Caki2 (cell line): ENCODE results near the gene SEMA5A. TPM values are rescaled to one million over a fixed set of nuclear protein-coding genes. Genes with fewer than 3 reads are reported as not detected.

Experiments
- DNase-seq: peaks from one replicate; pipeline ENCODE4 v3.0.0-alpha.2; 2015; ENCODE audit warnings: low read depth
- in situ Hi-C: cut with HindIII; loops from 2 replicates; pipeline ENCODE4 v1.10.0; 2016; ENCODE audit warnings: low sequenced_read_pairs, low pct_unique_long_range_greater_than_20kb, mixed read lengths
- total RNA-seq: library from RNA; depleted of rRNA; stranded (reverse); fragments of >200 nt; shearing (Covaris generic); gene quantifications from 2 replicates; pipeline ENCODE4 v1.2.3, GENCODE V29; 2014; ENCODE audit warnings: low replicate concordance

The SEMA5A gene
- total RNA-seq, 1 experiment from 2014 or later, result 0.57 TPM

- DNase-seq, result no peak
- in situ Hi-C loops, result no loop called here
Measured at GRCh38 chr5:9166202-9167112, 379.4 kb downstream of the SEMA5A start.

- in situ Hi-C loops, result no loop called here
- DNase-seq, result no peak
Measured at GRCh38 chr5:9165546-9165945, 380.3 kb downstream of the SEMA5A start.

GRCh38 chr5:9160747-9161146 is 385.1 kb downstream of the SEMA5A start:
- in situ Hi-C loops, result no loop called here
- DNase-seq, result peak; percentile 6

- in situ Hi-C loops, result no loop called here
Measured at GRCh38 chr5:9157811-9158210, 388.1 kb downstream of the SEMA5A start.

GRCh38 chr5:9157020-9157419 is 388.9 kb downstream of the SEMA5A start:
- in situ Hi-C loops, result no loop called here

More at GRCh38 chr5:9157811-9158210, 388.1 kb downstream of the SEMA5A start:
- no peak for DNase-seq

GRCh38 chr5:9156282-9156681 is 389.6 kb downstream of the SEMA5A start:
- in situ Hi-C loops, result no loop called here
- no peak for DNase-seq

More at GRCh38 chr5:9157020-9157419, 388.9 kb downstream of the SEMA5A start:
- no peak for DNase-seq

GRCh38 chr5:9151684-9152427 is 394.0 kb downstream of the SEMA5A start:
- DNase-seq, result no peak
- in situ Hi-C loops, result no loop called here

- DNase-seq, result no peak
- in situ Hi-C loops, result no loop called here
Measured at GRCh38 chr5:9149988-9150387, 395.9 kb downstream of the SEMA5A start.

GRCh38 chr5:9148242-9148641 is 397.6 kb downstream of the SEMA5A start:
- DNase-seq, result no peak
- in situ Hi-C loops, result no loop called here

- in situ Hi-C loops, result no loop called here
- no peak for DNase-seq
Measured at GRCh38 chr5:9140711-9141110, 405.2 kb downstream of the SEMA5A start.

- DNase-seq, result no peak
- in situ Hi-C loops, result no loop called here
Measured at GRCh38 chr5:9140202-9140601, 405.7 kb downstream of the SEMA5A start.

- DNase-seq, result no peak
- in situ Hi-C loops, result no loop called here
Measured at GRCh38 chr5:9139344-9139743, 406.5 kb downstream of the SEMA5A start.

GRCh38 chr5:9128136-9128535 is 417.7 kb downstream of the SEMA5A start:
- no peak for DNase-seq

GRCh38 chr5:9126490-9126889 is 419.4 kb downstream of the SEMA5A start:
- in situ Hi-C loops, result no loop called here
- DNase-seq, result no peak

More at GRCh38 chr5:9128136-9128535, 417.7 kb downstream of the SEMA5A start:
- in situ Hi-C loops, result no loop called here

- DNase-seq, result no peak
- in situ Hi-C loops, result no loop called here
Measured at GRCh38 chr5:9125852-9126251, 420.0 kb downstream of the SEMA5A start.

- in situ Hi-C loops, result no loop called here
- no peak for DNase-seq
Measured at GRCh38 chr5:9124838-9125237, 421.0 kb downstream of the SEMA5A start.

GRCh38 chr5:9124071-9124470 is 421.8 kb downstream of the SEMA5A start:
- in situ Hi-C loops, result no loop called here
- no peak for DNase-seq

GRCh38 chr5:9122528-9122927 is 423.3 kb downstream of the SEMA5A start:
- in situ Hi-C loops, result no loop called here
- DNase-seq, result no peak

- no peak for DNase-seq
- in situ Hi-C loops, result no loop called here
Measured at GRCh38 chr5:9121597-9121996, 424.3 kb downstream of the SEMA5A start.
